ENCODE measurements around the gene PXT1. TPM values are rescaled to one million over a fixed set of nuclear protein-coding genes. Genes with fewer than 3 reads are reported as not detected.

Gene PXT1
- total and polyA plus RNA-seq, 2 experiments from 2014 or later: not detected

- Histone ChIP-seq H3K4me2 (no peak overlapping the region), H3K79me2 (no peaks in the 10 kb centered on the region), H2AFZ (no peak overlapping the region), H3K27me3 (no peaks in the 10 kb centered on the region), H3K36me3 (replicated peaks; ENCODE audit: insufficient read depth, low read depth) (no peaks in the 10 kb centered on the region), H3K9me3 (ENCODE audit: low read depth) (no peaks in the 10 kb centered on the region), H3K27ac (no peak overlapping the region), H3K4me1 (ENCODE audit: insufficient read depth) (peaks cover 21% of the 10 kb centered on the region), H3K4me3 (no peak overlapping the region), H3K9me2 (replicated peaks; ENCODE audit: insufficient read depth) (no peaks in the 10 kb centered on the region), H4K20me1 (ENCODE audit: insufficient read depth, poor library complexity, severe bottlenecking) (no peaks in the 10 kb centered on the region)
- DNase-seq (ENCODE audit: low spot score): no peak
- WGBS (ENCODE audit: low lambda C conversion rate, missing lambda C conversion rate): 69% methylated on average over 4 of the region's 4 CpGs
- TF ChIP-seq EZH2phosphoT487 (IDR thresholded peaks at IDR 0.05; ENCODE audit: low read depth, severe bottlenecking, unreplicated experiment) (no peak), EZH2 (IDR thresholded peaks at IDR 0.05; ENCODE audit: borderline replicate concordance) (no peak), CTCF (IDR thresholded peaks at IDR 0.05; ENCODE audit: poor library complexity) (no peak)
Observed at GRCh38 chr6:36353411-36353915, 89.2 kb downstream of the PXT1 start.

GRCh38 chr6:36352477-36353157 is 90.0 kb downstream of the PXT1 start:
- no peak for DNase-seq (ENCODE audit: low spot score)
- Histone ChIP-seq H3K4me1 (ENCODE audit: insufficient read depth) (peaks cover 18% of the 10 kb centered on the region), H3K9me2 (replicated peaks; ENCODE audit: insufficient read depth) (no peaks in the 10 kb centered on the region), H3K36me3 (replicated peaks; ENCODE audit: insufficient read depth, low read depth) (no peaks in the 10 kb centered on the region), H3K4me2 (no peak overlapping the region), H3K27me3 (no peaks in the 10 kb centered on the region), H3K79me2 (no peaks in the 10 kb centered on the region), H3K27ac (peak overlapping the region; percentile 90), H2AFZ (no peak overlapping the region), H3K9me3 (ENCODE audit: low read depth) (no peaks in the 10 kb centered on the region), H4K20me1 (ENCODE audit: insufficient read depth, poor library complexity, severe bottlenecking) (no peaks in the 10 kb centered on the region), H3K4me3 (no peak overlapping the region)
- 91% methylated on average over 8 of the region's 8 CpGs for WGBS (ENCODE audit: low lambda C conversion rate, missing lambda C conversion rate)
- TF ChIP-seq EZH2 (IDR thresholded peaks at IDR 0.05; ENCODE audit: borderline replicate concordance) (no peak), CTCF (IDR thresholded peaks at IDR 0.05; ENCODE audit: poor library complexity) (no peak), EZH2phosphoT487 (IDR thresholded peaks at IDR 0.05; ENCODE audit: low read depth, severe bottlenecking, unreplicated experiment) (no peak)

- H3K79me2 ChIP-seq: no peaks in the 10 kb centered on the region
- 51% methylated on average over 15 of the region's 15 CpGs for WGBS (ENCODE audit: low lambda C conversion rate, missing lambda C conversion rate)
- DNase-seq (ENCODE audit: low spot score): peak; percentile 71
- no peak overlapping the region for H2AFZ ChIP-seq
- no peak overlapping the region for H3K4me3 ChIP-seq
- peak overlapping the region; percentile 51 for H3K4me2 ChIP-seq
- H3K4me1 ChIP-seq (ENCODE audit: insufficient read depth): peaks cover 18% of the 10 kb centered on the region
- no peaks in the 10 kb centered on the region for H3K36me3 ChIP-seq (replicated peaks; ENCODE audit: insufficient read depth, low read depth)
- no peaks in the 10 kb centered on the region for H3K27me3 ChIP-seq
- no peak for TF ChIP-seq EZH2phosphoT487 (IDR thresholded peaks at IDR 0.05; ENCODE audit: low read depth, severe bottlenecking, unreplicated experiment)
- TF ChIP-seq EZH2 (IDR thresholded peaks at IDR 0.05; ENCODE audit: borderline replicate concordance): no peak
- no peak for TF ChIP-seq CTCF (IDR thresholded peaks at IDR 0.05; ENCODE audit: poor library complexity)
- no peaks in the 10 kb centered on the region for H3K9me3 ChIP-seq (ENCODE audit: low read depth)
- H3K9me2 ChIP-seq (replicated peaks; ENCODE audit: insufficient read depth): no peaks in the 10 kb centered on the region
- no peaks in the 10 kb centered on the region for H4K20me1 ChIP-seq (ENCODE audit: insufficient read depth, poor library complexity, severe bottlenecking)
- peak overlapping the region; percentile 90 for H3K27ac ChIP-seq
Observed at GRCh38 chr6:36350681-36351571, 91.7 kb downstream of the PXT1 start.
